HS-27A (cell line): ENCODE results near the gene GTF2H2C.
"Not testable (repeated sequence)": the region's sequence is repeated elsewhere in the genome, so short reads cannot be mapped to it uniquely, and the experiment has no call there.

Experiments
- DNase-seq: peaks from one replicate; pipeline ENCODE4 v3.0.0-alpha.2; 2012; ENCODE audit warnings: low read depth, missing footprints

Gene GTF2H2C

GRCh38 chr5:69559908-69560330, at the start of gene GTF2H2C:
Gene GTF2H2C (plus strand): TSS chr5:69560191. CDS start chr5:69565133, 4,942 bp downstream.
- DNase-seq: not testable (repeated sequence)

- no peak for DNase-seq
Measured at GRCh38 chr5:69510694-69511093, 49.3 kb upstream of the GTF2H2C start.

GRCh38 chr5:69512740-69513260, 47.2 kb upstream of the GTF2H2C start:
- DNase-seq: no peak

- DNase-seq: not testable (repeated sequence)
Measured at GRCh38 chr5:69515570-69515969, 44.4 kb upstream of the GTF2H2C start.

GRCh38 chr5:69516769-69517168, 43.2 kb upstream of the GTF2H2C start:
- DNase-seq: no peak

GRCh38 chr5:69517763-69518212, 42.2 kb upstream of the GTF2H2C start:
- no peak for DNase-seq

- no peak for DNase-seq
Measured at GRCh38 chr5:69519285-69519684, 40.7 kb upstream of the GTF2H2C start.

- DNase-seq: no peak
Measured at GRCh38 chr5:69522035-69522434, 38.0 kb upstream of the GTF2H2C start.

GRCh38 chr5:69525490-69525889, 34.5 kb upstream of the GTF2H2C start:
- DNase-seq: no peak

GRCh38 chr5:69526660-69527059, 33.3 kb upstream of the GTF2H2C start:
- no peak for DNase-seq

- no peak for DNase-seq
Measured at GRCh38 chr5:69527128-69527770, 32.7 kb upstream of the GTF2H2C start.

- no peak for DNase-seq
Measured at GRCh38 chr5:69528035-69528434, 32.0 kb upstream of the GTF2H2C start.

- DNase-seq: no peak
Measured at GRCh38 chr5:69528609-69529008, 31.4 kb upstream of the GTF2H2C start.

- DNase-seq: no peak
Measured at GRCh38 chr5:69530561-69531405, 29.2 kb upstream of the GTF2H2C start.

- DNase-seq: no peak
Measured at GRCh38 chr5:69531406-69531801, 28.6 kb upstream of the GTF2H2C start.

GRCh38 chr5:69537911-69538310, 22.1 kb upstream of the GTF2H2C start:
- not testable (repeated sequence) for DNase-seq

- DNase-seq: not testable (repeated sequence)
Measured at GRCh38 chr5:69538735-69539134, 21.3 kb upstream of the GTF2H2C start.

GRCh38 chr5:69541347-69541746, 18.6 kb upstream of the GTF2H2C start:
- DNase-seq: not testable (repeated sequence)

GRCh38 chr5:69542838-69543618, 17.0 kb upstream of the GTF2H2C start:
- DNase-seq: not testable (repeated sequence)

- not testable (repeated sequence) for DNase-seq
Measured at GRCh38 chr5:69544602-69545001, 15.4 kb upstream of the GTF2H2C start.

- DNase-seq: not testable (repeated sequence)
Measured at GRCh38 chr5:69560587-69561431, 818 bp downstream of the GTF2H2C start.
